AG08396 (cell line): ENCODE measurements around the gene DYNC2H1.
A peak's percentile ranks its signal among the peaks of the same experiment; 100 is the strongest.
"Not testable (repeated sequence)": the region's sequence is repeated elsewhere in the genome, so short reads cannot be mapped to it uniquely, and the experiment has no call there.

Source experiments
- DNase-seq: peaks from one replicate; pipeline ENCODE4 v3.0.0; 2012; ENCODE audit warnings: low spot score, mixed read lengths

DYNC2H1 gene

GRCh38 chr11:103114836-103115235, 5.6 kb downstream of the DYNC2H1 start:
- DNase-seq = no peak

GRCh38 chr11:103125462-103125861, 16.2 kb downstream of the DYNC2H1 start:
- DNase-seq = no peak

GRCh38 chr11:103141986-103142385, 32.8 kb downstream of the DYNC2H1 start:
- not testable (repeated sequence) for DNase-seq

- no peak for DNase-seq
Measured at GRCh38 chr11:103147627-103148026, 38.4 kb downstream of the DYNC2H1 start.

GRCh38 chr11:103157542-103157941, 48.3 kb downstream of the DYNC2H1 start:
- DNase-seq = no peak

GRCh38 chr11:103164093-103164796, 55.0 kb downstream of the DYNC2H1 start:
- DNase-seq = no peak

GRCh38 chr11:103167166-103167565, 57.9 kb downstream of the DYNC2H1 start:
- no peak for DNase-seq

GRCh38 chr11:103170865-103171264, 61.6 kb downstream of the DYNC2H1 start:
- peak; percentile 2 for DNase-seq

GRCh38 chr11:103175461-103176129, 66.4 kb downstream of the DYNC2H1 start:
- DNase-seq = no peak

GRCh38 chr11:103183981-103184611, 74.9 kb downstream of the DYNC2H1 start:
- DNase-seq = no peak

- peak; percentile 33 for DNase-seq
Measured at GRCh38 chr11:103202048-103202651, 92.9 kb downstream of the DYNC2H1 start.

GRCh38 chr11:103210543-103210942, 101.3 kb downstream of the DYNC2H1 start:
- DNase-seq = no peak

GRCh38 chr11:103215812-103216211, 106.6 kb downstream of the DYNC2H1 start:
- no peak for DNase-seq

- no peak for DNase-seq
Measured at GRCh38 chr11:103220133-103220532, 110.9 kb downstream of the DYNC2H1 start.

- DNase-seq = no peak
Measured at GRCh38 chr11:103222806-103223205, 113.6 kb downstream of the DYNC2H1 start.

- DNase-seq = no peak
Measured at GRCh38 chr11:103228807-103229206, 119.6 kb downstream of the DYNC2H1 start.

- peak; percentile 21 for DNase-seq
Measured at GRCh38 chr11:103234974-103235373, 125.7 kb downstream of the DYNC2H1 start.

GRCh38 chr11:103241574-103241973, 132.3 kb downstream of the DYNC2H1 start:
- no peak for DNase-seq

GRCh38 chr11:103254123-103254522, 144.9 kb downstream of the DYNC2H1 start:
- DNase-seq = no peak

- DNase-seq = peak; percentile 10
Measured at GRCh38 chr11:103257360-103257759, 148.1 kb downstream of the DYNC2H1 start.

GRCh38 chr11:103266167-103266831, 157.1 kb downstream of the DYNC2H1 start:
- no peak for DNase-seq

GRCh38 chr11:103272876-103273275, 163.7 kb downstream of the DYNC2H1 start:
- DNase-seq = no peak
